IPS DF 4.7 (cell line): Measurements from ENCODE around the gene UBL5.
A peak's percentile ranks its signal among the peaks of the same experiment; 100 is the strongest.
"Not testable (repeated sequence)": the region's sequence is repeated elsewhere in the genome, so short reads cannot be mapped to it uniquely, and the experiment has no call there.

Source experiments
- DNase-seq: peaks from one replicate; pipeline ENCODE4 v3.0.0-alpha.2; 2013; ENCODE audit warnings: low spot score; ENCODE audit errors: extremely low read depth

Gene UBL5

GRCh38 chr19:9811139-9811538 is 16.6 kb upstream of the UBL5 start:
- no peak for DNase-seq

- DNase-seq: no peak
These were observed 9.5 kb upstream of the UBL5 start for GRCh38 chr19:9818175-9818733.

GRCh38 chr19:9818734-9819595 is 8.8 kb upstream of the UBL5 start, which contains the start of gene FBXL12:
Gene FBXL12, minus strand, starts transcription at chr19:9819079. Its CDS starts 266 bp downstream, at chr19:9818813.
- peak; percentile 92 for DNase-seq

GRCh38 chr19:9819596-9819909 is 8.2 kb upstream of the UBL5 start:
- DNase-seq: peak; percentile 84

- DNase-seq: not testable (repeated sequence)
These were observed 7.7 kb upstream of the UBL5 start for GRCh38 chr19:9820034-9820433.

GRCh38 chr19:9823816-9824215 is 3.9 kb upstream of the UBL5 start:
- no peak for DNase-seq

GRCh38 chr19:9828551-9829063 is 889 bp downstream of the UBL5 start:
- DNase-seq: no peak

- DNase-seq: no peak
These were observed 6.6 kb downstream of the UBL5 start for GRCh38 chr19:9834307-9834725.

GRCh38 chr19:9834726-9835506 is 7.2 kb downstream of the UBL5 start, which contains the start of gene PIN1:
Gene PIN1, plus strand, starts transcription at chr19:9835318. Its CDS starts 27 bp downstream, at chr19:9835345.
- DNase-seq: no peak

GRCh38 chr19:9835507-9835949 is 7.8 kb downstream of the UBL5 start:
- no peak for DNase-seq

GRCh38 chr19:9836021-9836420 is 8.3 kb downstream of the UBL5 start:
- no peak for DNase-seq

GRCh38 chr19:9838324-9838723 is 10.6 kb downstream of the UBL5 start:
- no peak for DNase-seq

- no peak for DNase-seq
These were observed 11.7 kb downstream of the UBL5 start for GRCh38 chr19:9839415-9839814.

GRCh38 chr19:9842834-9843625 is 15.3 kb downstream of the UBL5 start:
- no peak for DNase-seq

- not testable (repeated sequence) for DNase-seq
These were observed 16.0 kb downstream of the UBL5 start for GRCh38 chr19:9843626-9844273.

GRCh38 chr19:9847087-9847671 is 19.5 kb downstream of the UBL5 start:
- DNase-seq: peak; percentile 38

- no peak for DNase-seq
These were observed 20.3 kb downstream of the UBL5 start for GRCh38 chr19:9848060-9848459.

- DNase-seq: no peak
These were observed 21.0 kb downstream of the UBL5 start for GRCh38 chr19:9848762-9849161.

GRCh38 chr19:9849791-9850190 is 22.1 kb downstream of the UBL5 start:
- no peak for DNase-seq
